ENCODE results near the gene PPM1L.

DNA sequence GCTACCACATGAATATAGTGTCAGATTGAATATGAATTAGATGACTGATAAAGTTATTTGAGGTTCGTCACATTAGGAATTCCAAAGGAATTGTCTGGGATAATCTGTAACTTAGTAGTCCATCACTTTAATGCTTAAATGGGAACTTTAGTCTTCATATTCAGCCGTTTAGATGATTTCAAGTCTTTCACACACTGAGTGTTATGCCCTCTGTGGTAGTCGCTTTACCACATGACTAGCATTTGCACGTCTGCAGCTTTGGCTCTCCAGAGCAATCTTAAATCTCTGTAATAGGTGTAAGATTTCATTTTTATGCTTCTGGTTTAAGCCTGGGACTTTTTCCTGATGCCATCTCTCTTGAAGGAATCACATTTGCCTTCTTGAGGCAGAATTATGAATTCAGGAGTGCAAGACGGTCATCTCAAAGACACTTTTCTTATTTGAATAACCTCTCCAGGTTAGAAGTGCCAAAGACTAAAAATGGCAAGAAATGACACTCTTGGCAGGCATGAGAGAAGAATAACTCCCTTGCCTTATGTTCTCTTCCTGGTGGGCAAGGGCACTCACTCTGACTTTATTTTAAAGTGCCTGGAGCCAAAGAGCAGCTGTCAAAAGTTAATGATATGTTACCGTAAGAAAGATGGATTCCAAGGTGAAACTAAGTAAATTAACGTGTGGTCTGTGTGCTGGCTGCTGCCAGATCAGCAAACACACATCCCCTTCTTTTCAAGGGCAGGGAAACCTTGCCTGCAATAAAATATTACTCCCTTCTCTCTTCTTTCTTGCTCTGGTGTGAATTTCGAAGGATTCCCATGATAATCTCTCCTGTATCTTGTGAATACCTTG is 195.8 kb downstream of the PPM1L start:
- TF ChIP-seq CTCF (IDR thresholded peaks at IDR 0.05): no peak
- TF ChIP-seq EP300 (IDR thresholded peaks at IDR 0.05): no peak
- no peak for TF ChIP-seq POLR2A (IDR thresholded peaks at IDR 0.05)

Data from ovary (tissue), 3 donors.